Adrenal gland (tissue), 12 donors: Measurements from ENCODE around the gene DYDC2. TPM values are rescaled to one million over a fixed set of nuclear protein-coding genes. Genes with fewer than 3 reads are reported as not detected.

ENCODE experiments used
- DNase-seq, 7 donors: peaks; one replicate each; pipeline ENCODE4 v3.0.0-alpha.2; 2019 to 2020
- H3K27ac ChIP-seq, 5 donors: fragments of 200-600 bp; sonication (generic) in 4 of 5; 1 replicate in 3 of 5; 2 replicates in 2 of 5; pipeline versions ENCODE4 v1.5.1 to v1.8.0; 2016 to 2020; ENCODE audit warnings: mild to moderate bottlenecking in 1 of 5
- H3K27me3 ChIP-seq: fragments of 200-600 bp; 2 replicates; pipeline ENCODE4 v1.8.0; 2021
- H3K36me3 ChIP-seq, 2 donors: fragments of 200-600 bp; replicated peaks in 1 of 2; 1 replicate in 1 of 2; 2 replicates in 1 of 2; pipeline versions ENCODE4 v1.5.1 to v1.8.0; 2018 to 2022
- H3K4me1 ChIP-seq, 2 donors: fragments of 200-600 bp; replicated peaks in 1 of 2; 1 replicate in 1 of 2; 2 replicates in 1 of 2; pipeline versions ENCODE4 v1.5.1 to v1.8.0; 2018 to 2021
- H3K4me3 ChIP-seq, 4 donors: fragments of 200-600 bp; sonication (generic) in 3 of 4; one replicate each; pipeline ENCODE4 v1.5.1; 2016 to 2018
- H3K9me3 ChIP-seq, 3 donors: fragments of 200-600 bp; sonication (generic) in 1 of 3; replicated peaks in 1 of 3; 1 replicate in 2 of 3; 2 replicates in 1 of 3; pipeline versions ENCODE4 v1.5.1 to v1.8.0; 2016 to 2021
- POLR2A ChIP-seq, 2 donors: fragments of 450-650 bp; IDR thresholded peaks; one replicate each; pipeline ENCODE4 v1.6.1; 2017; ENCODE audit warnings: antibody characterized with exemption in 2 of 2, mild to moderate bottlenecking in 2 of 2, moderate library complexity in 1 of 2
- WGBS, 4 donors: extraction: QIAGEN DNeasy Blood & Tissue Kit in 2 of 4; methylation state at CpG; one replicate each; pipeline versions ENCODE4 v1.1.5 to v1.1.7; 2013 to 2017; 5-methylcytosine and 5-hydroxymethylcytosine counted together
- intact Hi-C, 2 donors: fragments of 100-400 bp; cut with DNase I; formaldehyde crosslinking; loops; one replicate each; pipeline versions ENCODE4 v1.14.1 to v1.15.0; 2022 to 2023
- polyA plus RNA-seq, 3 donors: library from polyadenylated mRNA; stranded (reverse); fragments of 200-250 nt in 2 of 3; fragments of 350-450 nt in 1 of 3; fragmentation: Illumina TruSeq in 1 of 3; extraction: RNeasy Lipid Tissue Mini Kit (QIAGEN cat#74804) in 1 of 3; gene quantifications; one replicate each; pipeline ENCODE4 v1.2.3, GENCODE V29; 2013 to 2014
- total RNA-seq, 9 donors: library from RNA; depleted of rRNA in 4 of 9; stranded (reverse); fragments of >200 nt in 4 of 9; fragments of 120-200 nt in 1 of 9; fragmentation: NEBNext Ultra II Directional in 1 of 9; extraction: Animal tissue kit (Norgen Biotek cat#: 25700) in 1 of 9; gene quantifications; one replicate each; pipeline versions ENCODE4 v1.1.0 to v1.2.4, GENCODE V29; 2013 to 2023
- TF ChIP-seq, protein P1 (sequence below), 6 experiments: fragments of 450-650 bp in 4 of 6; fragments of 200-600 bp in 2 of 6; sonication (generic) in 1 of 6; IDR thresholded peaks; 1 replicate in 5 of 6; 2 replicates in 1 of 6; pipeline versions ENCODE4 v1.5.1 to v1.8.0; 2016 to 2021; ENCODE audit warnings: antibody characterized with exemption in 6 of 6, mild to moderate bottlenecking in 2 of 6, moderate library complexity in 1 of 6
- donor health status: healthy with polysubstance abuse.
- donor health status: Bipolar disorder and iron deficiency.
- donor health status: DM: yes; HTN: yes; CAD: no.
- donor health status: DM: no; HTN: no; CAD: no.
- donor health status: DM: no; HTN: no; CAD: no.
- donor health status: DM: yes; HTN: yes; CAD: no.

Gene DYDC2
- total and polyA plus RNA-seq, 12 donors: 0.33 TPM; not detected in 11

DNA sequence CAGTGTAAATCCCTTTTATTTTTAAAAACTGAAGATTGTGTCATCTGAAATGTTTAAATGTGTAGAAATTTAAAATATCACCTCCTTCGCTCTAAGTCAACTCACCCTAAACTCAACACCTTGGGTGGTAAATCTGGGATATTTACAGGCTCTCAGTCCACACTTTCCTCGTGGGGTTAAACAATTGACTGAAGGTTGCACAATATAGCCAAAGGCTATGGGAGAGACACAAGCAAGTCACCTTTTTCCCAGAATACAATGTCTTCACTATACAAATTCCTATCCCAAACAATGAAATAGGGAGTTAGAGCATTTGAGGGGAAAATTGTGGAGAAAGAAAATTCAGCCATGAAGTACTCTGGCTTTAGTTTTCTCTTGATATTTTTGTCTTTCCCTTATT is 34.4 kb upstream of the DYDC2 start:
- Histone ChIP-seq H3K4me3 (no peak overlapping the region), H3K27ac (no peak overlapping the region), H3K27me3 (no peaks in the 10 kb centered on the region), H3K36me3 (no peaks in the 10 kb centered on the region), H3K9me3 (no peaks in the 10 kb centered on the region), H3K4me1 (no peaks in the 10 kb centered on the region)
- no peak for DNase-seq
- WGBS, 4 donors: 81 to 88% (median 87%) methylated on average over 2 of the region's 2 CpGs
- TF ChIP-seq POLR2A (IDR thresholded peaks at IDR 0.05): no peak
- TF ChIP-seq, protein P1, sequence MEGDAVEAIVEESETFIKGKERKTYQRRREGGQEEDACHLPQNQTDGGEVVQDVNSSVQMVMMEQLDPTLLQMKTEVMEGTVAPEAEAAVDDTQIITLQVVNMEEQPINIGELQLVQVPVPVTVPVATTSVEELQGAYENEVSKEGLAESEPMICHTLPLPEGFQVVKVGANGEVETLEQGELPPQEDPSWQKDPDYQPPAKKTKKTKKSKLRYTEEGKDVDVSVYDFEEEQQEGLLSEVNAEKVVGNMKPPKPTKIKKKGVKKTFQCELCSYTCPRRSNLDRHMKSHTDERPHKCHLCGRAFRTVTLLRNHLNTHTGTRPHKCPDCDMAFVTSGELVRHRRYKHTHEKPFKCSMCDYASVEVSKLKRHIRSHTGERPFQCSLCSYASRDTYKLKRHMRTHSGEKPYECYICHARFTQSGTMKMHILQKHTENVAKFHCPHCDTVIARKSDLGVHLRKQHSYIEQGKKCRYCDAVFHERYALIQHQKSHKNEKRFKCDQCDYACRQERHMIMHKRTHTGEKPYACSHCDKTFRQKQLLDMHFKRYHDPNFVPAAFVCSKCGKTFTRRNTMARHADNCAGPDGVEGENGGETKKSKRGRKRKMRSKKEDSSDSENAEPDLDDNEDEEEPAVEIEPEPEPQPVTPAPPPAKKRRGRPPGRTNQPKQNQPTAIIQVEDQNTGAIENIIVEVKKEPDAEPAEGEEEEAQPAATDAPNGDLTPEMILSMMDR (IDR thresholded peaks at IDR 0.05): no peak
- intact Hi-C loops: no loop called here

DNA sequence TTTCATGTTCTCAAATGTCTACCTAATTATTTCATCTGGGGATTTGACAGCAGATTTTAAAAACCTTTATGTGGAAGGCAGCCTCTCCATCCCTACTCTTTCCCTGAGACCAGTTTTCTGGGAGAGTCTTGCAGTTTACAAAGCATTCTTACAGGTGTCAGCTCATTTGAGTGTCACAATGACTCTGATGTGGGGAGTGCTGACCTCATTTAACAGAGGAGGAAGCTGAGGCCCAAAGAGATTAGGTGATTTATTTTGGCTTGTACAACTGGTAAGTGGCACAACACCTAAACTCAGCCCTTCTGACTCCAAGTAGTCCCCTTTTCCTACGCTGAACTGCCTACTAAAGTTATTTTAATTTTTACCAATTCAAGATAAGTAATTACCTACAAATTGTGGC is 33.9 kb upstream of the DYDC2 start:
- H3K4me3 ChIP-seq: no peak overlapping the region
- no peak overlapping the region for H3K27ac ChIP-seq
- H3K27me3 ChIP-seq: no peaks in the 10 kb centered on the region
- H3K9me3 ChIP-seq: no peaks in the 10 kb centered on the region
- H3K36me3 ChIP-seq: no peaks in the 10 kb centered on the region
- no peaks in the 10 kb centered on the region for H3K4me1 ChIP-seq
- WGBS, 4 donors: 67 to 85% (median 81%) methylated on average over 1 of the region's 1 CpG
- TF ChIP-seq POLR2A (IDR thresholded peaks at IDR 0.05): no peak
- TF ChIP-seq, protein P1 (IDR thresholded peaks at IDR 0.05): no peak
- no peak for DNase-seq
- intact Hi-C loops: no loop called here

DNA sequence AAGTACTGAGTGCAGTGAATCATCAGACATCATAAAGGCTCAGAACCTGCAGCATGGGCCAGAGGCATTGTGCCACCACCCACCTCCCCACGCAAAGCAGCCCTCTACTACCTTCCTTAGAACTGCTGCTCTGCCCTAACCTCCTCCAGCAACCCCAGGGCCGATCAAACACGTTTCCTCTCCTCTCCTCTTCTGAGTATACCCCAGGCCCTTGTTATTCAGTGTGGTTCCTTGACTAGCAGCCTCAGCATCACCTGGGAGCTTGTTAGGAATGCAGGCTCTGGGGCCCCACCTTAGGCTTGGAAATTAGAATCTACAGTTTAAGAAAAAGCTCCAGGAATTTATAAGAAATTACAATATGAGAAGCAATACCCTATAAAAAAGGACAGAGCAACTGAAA is 33.3 kb upstream of the DYDC2 start:
- no peak overlapping the region for H3K4me3 ChIP-seq

DNA sequence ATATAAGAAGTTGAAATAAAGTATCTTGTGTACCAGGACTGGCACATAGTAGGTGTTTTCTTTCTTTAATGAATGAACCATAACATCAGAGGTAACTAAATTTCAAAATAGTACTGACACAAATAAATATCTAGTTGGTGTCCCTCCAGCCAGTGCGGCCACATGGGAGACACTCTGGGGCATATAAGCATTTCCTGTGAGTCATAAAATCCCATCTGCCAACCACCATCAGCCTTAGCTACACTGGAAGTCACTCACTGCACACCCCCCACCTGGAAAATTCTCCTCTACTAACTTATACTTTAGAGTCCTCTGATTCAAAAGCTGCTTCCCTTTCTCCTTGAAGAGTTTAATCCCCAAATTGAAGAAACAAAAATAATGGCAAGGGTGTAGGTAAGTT is 32.5 kb upstream of the DYDC2 start:
- no peak overlapping the region for H3K4me3 ChIP-seq
- TF ChIP-seq, protein P1 (IDR thresholded peaks at IDR 0.05): no peak
- no peak for TF ChIP-seq POLR2A (IDR thresholded peaks at IDR 0.05)
- WGBS, 4 donors: 40 to 53% (median 45%) methylated on average over 1 of the region's 1 CpG
- intact Hi-C loops: no loop called here
- no peaks in the 10 kb centered on the region for H3K4me1 ChIP-seq
- H3K36me3 ChIP-seq: no peaks in the 10 kb centered on the region
- H3K27ac ChIP-seq: no peak overlapping the region
- no peaks in the 10 kb centered on the region for H3K27me3 ChIP-seq
- DNase-seq: no peak
- H3K9me3 ChIP-seq: no peaks in the 10 kb centered on the region

More for the DNA sequence above, 33.3 kb upstream of the DYDC2 start:
- Histone ChIP-seq H3K27ac (no peak overlapping the region), H3K4me1 (no peaks in the 10 kb centered on the region), H3K27me3 (no peaks in the 10 kb centered on the region), H3K36me3 (no peaks in the 10 kb centered on the region), H3K9me3 (no peaks in the 10 kb centered on the region)
- intact Hi-C loops: no loop called here
- 62 to 67% (median 66%) methylated on average over 3 of the region's 3 CpGs for WGBS, 4 donors
- DNase-seq: no peak
- TF ChIP-seq, protein P1 (IDR thresholded peaks at IDR 0.05): no peak
- TF ChIP-seq POLR2A (IDR thresholded peaks at IDR 0.05): no peak
